C4-2B (cell line): ENCODE results near the gene PHACTR1.

ENCODE experiments used
- CTCF ChIP-seq: fragments of 450-650 bp; conservative IDR thresholded peaks from 2 replicates; pipeline ENCODE4 v1.5.1; 2017; ENCODE audit warnings: mild to moderate bottlenecking
- ZFX ChIP-seq: fragments of 450-650 bp; IDR thresholded peaks from 2 replicates; pipeline ENCODE4 v1.6.1; 2017

- peak; percentile 74 for TF ChIP-seq CTCF
- no peak for TF ChIP-seq ZFX
Observed at GRCh38 chr6:12911427-12911826, 194.9 kb downstream of the PHACTR1 start.
